Esophagus squamous epithelium (tissue), 5 donors: ENCODE measurements around the gene GREB1. TPM values are rescaled to one million over a fixed set of nuclear protein-coding genes. Genes with fewer than 3 reads are reported as not detected.

ENCODE experiments used
- DNase-seq: peaks from one replicate; lab custom pipeline; 2025; lab: John Stamatoyannopoulos, UW
- H3K27ac ChIP-seq, 4 donors: fragments of 200-600 bp; sonication (generic); one replicate each; pipeline ENCODE4 v1.5.1; 2016 to 2019; ENCODE audit warnings: mild to moderate bottlenecking in 1 of 4
- H3K27me3 ChIP-seq, 4 donors: fragments of 200-600 bp; sonication (generic); 1 replicate in 3 of 4; 2 replicates in 1 of 4; pipeline versions ENCODE4 v1.5.1 to v1.6.0; 2017 to 2021; ENCODE audit warnings: antibody characterized with exemption in 1 of 4
- H3K36me3 ChIP-seq, 3 donors: fragments of 200-600 bp; sonication (generic); one replicate each; pipeline ENCODE4 v1.5.1; 2016 to 2019
- H3K4me1 ChIP-seq, 3 donors: fragments of 200-600 bp; sonication (generic); one replicate each; pipeline ENCODE4 v1.5.1; 2017 to 2019
- H3K4me3 ChIP-seq, 4 donors: fragments of 200-600 bp; sonication (generic); 1 replicate in 3 of 4; 2 replicates in 1 of 4; pipeline ENCODE4 v1.5.1; 2016 to 2019; ENCODE audit warnings: mild to moderate bottlenecking in 2 of 4, moderate library complexity in 1 of 4
- H3K9me3 ChIP-seq, 3 donors: fragments of 200-600 bp; sonication (generic); one replicate each; pipeline ENCODE4 v1.5.1; 2016 to 2019
- CTCF ChIP-seq, 6 experiments: fragments of 450-650 bp in 4 of 6; fragments of 200-600 bp in 2 of 6; sonication (generic) in 2 of 6; IDR thresholded peaks; one replicate each; pipeline ENCODE4 v1.5.1; 2016 to 2019; ENCODE audit warnings: antibody characterized with exemption in 6 of 6, mild to moderate bottlenecking in 4 of 6, moderate library complexity in 4 of 6
- POLR2A ChIP-seq, 4 donors: fragments of 450-650 bp; IDR thresholded peaks; one replicate each; pipeline ENCODE4 v1.6.1; 2017; ENCODE audit warnings: antibody characterized with exemption in 4 of 4, mild to moderate bottlenecking in 4 of 4, moderate library complexity in 3 of 4
- WGBS, 2 donors: methylation state at CpG; one replicate each; pipeline ENCODE4 v1.1.5; 2018; 5-methylcytosine and 5-hydroxymethylcytosine counted together
- intact Hi-C: fragments of 100-400 bp; cut with DNase I; formaldehyde crosslinking; loops from one replicate; pipeline ENCODE4 v1.15.0; 2022
- total RNA-seq, 4 donors: library from RNA; depleted of rRNA; stranded (reverse); fragments of >200 nt; gene quantifications; one replicate each; pipeline ENCODE4 v1.1.0, GENCODE V29; 2016
- donor health status: DM: yes; HTN: yes; CAD: no.

Gene GREB1
- total RNA-seq, 4 donors from 2014 or later, result 0.08 to 1.7 (median 0.51) TPM

- peaks cover 0 to 35% (median 0%) of the 10 kb centered on the region in 4 donors for H3K27me3 ChIP-seq
- no peak overlapping the region for H3K27ac ChIP-seq
- WGBS, 2 donors, result 71 to 80% methylated on average over 19 to 20 of the region's 20 CpGs
- no peak for DNase-seq
- H3K9me3 ChIP-seq, result no peaks in the 10 kb centered on the region
- H3K4me1 ChIP-seq, result no peaks in the 10 kb centered on the region
- H3K36me3 ChIP-seq, result no peaks in the 10 kb centered on the region
- H3K4me3 ChIP-seq, result no peak overlapping the region
- intact Hi-C loops, result no loop called here
- TF ChIP-seq POLR2A (IDR thresholded peaks at IDR 0.05) (no peak), CTCF (IDR thresholded peaks at IDR 0.05) (no peak)
These were observed 22.4 kb downstream of the GREB1 start for GRCh38 chr2:11556101-11556806.

GRCh38 chr2:11558214-11558886 is 24.5 kb downstream of the GREB1 start:
- no peaks in the 10 kb centered on the region for H3K9me3 ChIP-seq
- H3K4me3 ChIP-seq, result no peak overlapping the region
- H3K27me3 ChIP-seq, result peaks cover 0 to 28% (median 0%) of the 10 kb centered on the region in 4 donors
- intact Hi-C loops, result no loop called here
- WGBS, 2 donors, result 73 to 78% methylated on average over 4 to 6 of the region's 10 CpGs
- TF ChIP-seq POLR2A (IDR thresholded peaks at IDR 0.05) (no peak), CTCF (IDR thresholded peaks at IDR 0.05) (no peak)
- no peak overlapping the region for H3K27ac ChIP-seq
- no peaks in the 10 kb centered on the region for H3K36me3 ChIP-seq
- peaks cover 0 to 6% (median 0%) of the 10 kb centered on the region in 3 donors for H3K4me1 ChIP-seq
- no peak for DNase-seq

DNA sequence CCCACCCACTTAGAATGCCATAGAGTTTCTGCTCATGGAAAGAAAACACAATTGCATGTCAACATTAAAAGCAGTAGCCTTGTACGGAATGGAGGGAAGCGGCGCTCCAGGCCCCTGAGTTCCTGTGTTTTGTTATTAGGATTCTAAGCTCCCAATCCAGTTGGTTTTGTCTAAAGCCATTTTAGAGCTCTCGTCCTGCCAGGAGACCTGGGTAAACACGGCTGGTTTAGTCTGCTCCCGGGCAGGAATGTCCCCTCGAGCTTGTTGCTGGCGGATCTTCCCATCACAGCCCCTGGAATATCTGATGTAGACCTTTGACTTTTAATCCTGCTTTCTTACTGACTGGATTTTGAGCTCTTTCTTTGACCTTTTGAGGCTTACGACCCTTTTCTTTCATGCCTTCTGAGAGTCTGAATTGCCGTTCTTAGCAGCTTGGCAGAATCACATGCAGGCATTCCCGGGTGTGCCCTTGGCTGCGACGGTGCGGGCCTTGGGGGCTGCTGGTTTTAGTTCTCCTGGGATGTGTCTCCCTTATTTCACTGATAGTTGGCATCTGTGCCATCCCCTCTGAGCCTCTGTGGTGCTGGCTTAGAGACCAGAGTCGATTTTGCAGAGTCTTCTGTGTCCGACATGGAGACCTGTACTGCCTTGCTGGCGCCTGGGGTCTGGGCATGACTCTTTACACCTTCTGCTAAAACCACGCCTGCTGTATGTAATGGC is 25.4 kb downstream of the GREB1 start:
- WGBS, 2 donors, result 83% methylated on average over 17 to 18 of the region's 18 CpGs
- Histone ChIP-seq H3K4me1 (peaks cover 0 to 6% (median 0%) of the 10 kb centered on the region in 3 donors), H3K9me3 (no peaks in the 10 kb centered on the region), H3K4me3 (no peak overlapping the region), H3K36me3 (no peaks in the 10 kb centered on the region), H3K27ac (no peak overlapping the region), H3K27me3 (peaks cover 0 to 28% (median 0%) of the 10 kb centered on the region in 4 donors)
- DNase-seq, result no peak
- TF ChIP-seq CTCF (IDR thresholded peaks at IDR 0.05) (no peak), POLR2A (IDR thresholded peaks at IDR 0.05) (no peak)
- intact Hi-C loops, result no loop called here

GRCh38 chr2:11559786-11560155 is 25.9 kb downstream of the GREB1 start:
- no peak overlapping the region for H3K4me3 ChIP-seq
- no peak overlapping the region for H3K27ac ChIP-seq
- intact Hi-C loops, result no loop called here
- DNase-seq, result no peak
- peaks cover 0 to 6% (median 0%) of the 10 kb centered on the region in 3 donors for H3K4me1 ChIP-seq
- TF ChIP-seq CTCF (IDR thresholded peaks at IDR 0.05) (no peak), POLR2A (IDR thresholded peaks at IDR 0.05) (no peak)
- H3K27me3 ChIP-seq, result peaks cover 0 to 28% (median 0%) of the 10 kb centered on the region in 4 donors
- no peaks in the 10 kb centered on the region for H3K9me3 ChIP-seq
- H3K36me3 ChIP-seq, result no peaks in the 10 kb centered on the region
- 59 to 70% methylated on average over 7 of the region's 7 CpGs for WGBS, 2 donors
